ENCODE results near the gene CDH7. TPM values are rescaled to one million over a fixed set of nuclear protein-coding genes. Genes with fewer than 3 reads are reported as not detected.

Gene CDH7
- total RNA-seq, 1 experiment from 2014 or later: not detected

GRCh38 chr18:65790604-65791003 lies 39.8 kb downstream of the CDH7 start:
- no peaks in the 10 kb centered on the region for H3F3A ChIP-seq (ENCODE audit: insufficient read depth, low read depth)
- BruUV-seq (replicated peaks): no TSS peak
- no peak overlapping the region for H3K27ac ChIP-seq
- no peak for DNase-seq
- intact Hi-C loops (cut with micrococcal nuclease; ENCODE audit: unreplicated experiment): no loop called here
- H2AFZ ChIP-seq: no peak overlapping the region
- H3K4me1 ChIP-seq (replicated peaks; ENCODE audit: insufficient read depth): no peaks in the 10 kb centered on the region
- no peaks in the 10 kb centered on the region for H3K27me3 ChIP-seq (ENCODE audit: insufficient read depth, low read depth)
- no peaks in the 10 kb centered on the region; the same call in 1 of the 2 replicates for H3K9me2 ChIP-seq (ENCODE audit: insufficient read depth)
- no peaks in the 10 kb centered on the region for H3K9me3 ChIP-seq (ENCODE audit: insufficient read depth, low read depth)
- no peaks in the 10 kb centered on the region for H3K79me2 ChIP-seq (ENCODE audit: low read depth)
- ChIA-PET POLR2A (ENCODE audit: unreplicated experiment) (no interaction called here), CTCF (no interaction called here)
- H4K20me1 ChIP-seq (ENCODE audit: insufficient read depth): no peaks in the 10 kb centered on the region
- H3K4me2 ChIP-seq: no peak overlapping the region
- H3K36me3 ChIP-seq (ENCODE audit: low read depth): no peaks in the 10 kb centered on the region
- H3K4me3 ChIP-seq: no peak overlapping the region
- TF ChIP-seq EZH2 (IDR thresholded peaks at IDR 0.05; ENCODE audit: low read depth) (no peak), CTCF (conservative IDR thresholded peaks at IDR 0.05) (no peak)

- Histone ChIP-seq H3K27ac (no peak overlapping the region), H3K4me3 (no peak overlapping the region), H3K9me3 (ENCODE audit: insufficient read depth, low read depth) (no peaks in the 10 kb centered on the region), H4K20me1 (ENCODE audit: insufficient read depth) (no peaks in the 10 kb centered on the region), H3K4me1 (replicated peaks; ENCODE audit: insufficient read depth) (no peaks in the 10 kb centered on the region), H3F3A (ENCODE audit: insufficient read depth, low read depth) (no peaks in the 10 kb centered on the region), H3K27me3 (ENCODE audit: insufficient read depth, low read depth) (no peaks in the 10 kb centered on the region), H3K4me2 (no peak overlapping the region), H2AFZ (no peak overlapping the region), H3K36me3 (ENCODE audit: low read depth) (no peaks in the 10 kb centered on the region), H3K79me2 (ENCODE audit: low read depth) (no peaks in the 10 kb centered on the region), H3K9me2 (ENCODE audit: insufficient read depth) (no peaks in the 10 kb centered on the region; the same call in 1 of the 2 replicates)
- intact Hi-C loops (cut with micrococcal nuclease; ENCODE audit: unreplicated experiment): no loop called here
- DNase-seq: no peak
- no TSS peak for BruUV-seq (replicated peaks)
- ChIA-PET CTCF (interaction anchor here (0.6 kb wide), 1 partner anchor 542 kb away, joined by 3 read pairs; no protein-coding TSS in a partner anchor), POLR2A (ENCODE audit: unreplicated experiment) (no interaction called here)
- no peak for TF ChIP-seq CTCF (conservative IDR thresholded peaks at IDR 0.05)
These were observed 40.9 kb downstream of the CDH7 start for GRCh38 chr18:65791719-65792118.

- CTCF ChIA-PET: interaction anchor here (0.6 kb wide), 1 partner anchor 543 kb away, joined by 3 read pairs; no protein-coding TSS in a partner anchor
- TF ChIP-seq EZH2 (IDR thresholded peaks at IDR 0.05; ENCODE audit: low read depth): no peak
- TF ChIP-seq CTCF (conservative IDR thresholded peaks at IDR 0.05): no peak
These were observed 41.8 kb downstream of the CDH7 start for GRCh38 chr18:65792456-65793074.

More at GRCh38 chr18:65792456-65793074, 41.8 kb downstream of the CDH7 start:
- POLR2A ChIA-PET (ENCODE audit: unreplicated experiment): no interaction called here
- no peaks in the 10 kb centered on the region for H3K36me3 ChIP-seq (ENCODE audit: low read depth)
- H2AFZ ChIP-seq: no peak overlapping the region
- no peak for DNase-seq
- H3F3A ChIP-seq (ENCODE audit: insufficient read depth, low read depth): no peaks in the 10 kb centered on the region
- H3K9me3 ChIP-seq (ENCODE audit: insufficient read depth, low read depth): no peaks in the 10 kb centered on the region
- H3K79me2 ChIP-seq (ENCODE audit: low read depth): no peaks in the 10 kb centered on the region
- no peaks in the 10 kb centered on the region for H4K20me1 ChIP-seq (ENCODE audit: insufficient read depth)
- H3K4me3 ChIP-seq: no peak overlapping the region
- intact Hi-C loops (cut with micrococcal nuclease; ENCODE audit: unreplicated experiment): no loop called here
- no peaks in the 10 kb centered on the region; the same call in 1 of the 2 replicates for H3K9me2 ChIP-seq (ENCODE audit: insufficient read depth)
- H3K27ac ChIP-seq: no peak overlapping the region
- no peaks in the 10 kb centered on the region for H3K4me1 ChIP-seq (replicated peaks; ENCODE audit: insufficient read depth)
- H3K27me3 ChIP-seq (ENCODE audit: insufficient read depth, low read depth): no peaks in the 10 kb centered on the region
- BruUV-seq (replicated peaks): no TSS peak
- H3K4me2 ChIP-seq: no peak overlapping the region

Data from PC-9 (cell line).